Neural cell (in vitro differentiated cells): Measurements from ENCODE around the gene KIF1B. TPM values are rescaled to one million over a fixed set of nuclear protein-coding genes. Genes with fewer than 3 reads are reported as not detected.
A peak's percentile ranks its signal among the peaks of the same experiment; 100 is the strongest.

ENCODE experiments used
- H2AFZ ChIP-seq: fragments of 200-600, 300-800 bp; sonication (generic), shearing (Covaris generic); 2 replicates; pipeline ENCODE4 v1.6.0; 2014; ENCODE audit warnings: low read depth, mild to moderate bottlenecking, antibody characterized with exemption, low read length, moderate library complexity
- H3F3A ChIP-seq: fragments of 200-600 bp; shearing (Covaris generic); 2 replicates; pipeline ENCODE4 v1.6.1; 2016; ENCODE audit warnings: mild to moderate bottlenecking, moderate library complexity, mixed read lengths, antibody characterized with exemption, low read length; ENCODE audit not compliant: insufficient read depth, poor library complexity, severe bottlenecking
- H3K27ac ChIP-seq: fragments of 200-600, 300-800 bp; sonication (generic), shearing (Covaris generic); 2 replicates; pipeline ENCODE4 v1.5.1; 2014; ENCODE audit warnings: mild to moderate bottlenecking, low read length, moderate library complexity
- H3K27me3 ChIP-seq: fragments of 300-800, 200-600 bp; sonication (generic), shearing (Covaris generic); 2 replicates; pipeline ENCODE4 v1.6.0; 2014; ENCODE audit warnings: mild to moderate bottlenecking, low read depth, low read length, moderate library complexity; ENCODE audit not compliant: insufficient read depth
- H3K36me3 ChIP-seq: fragments of 300-800, 200-600 bp; sonication (generic), shearing (Covaris generic); 2 replicates; pipeline ENCODE4 v1.5.1; 2014; ENCODE audit warnings: mild to moderate bottlenecking, antibody characterized with exemption, low read length, moderate library complexity; ENCODE audit not compliant: insufficient read depth
- H3K4me2 ChIP-seq: fragments of 300-800, 200-600 bp; sonication (generic), shearing (Covaris generic); 2 replicates; pipeline ENCODE4 v1.6.0; 2014; ENCODE audit warnings: mild to moderate bottlenecking, low read length
- H3K4me3 ChIP-seq: fragments of 300-800, 200-600 bp; sonication (generic), shearing (Covaris generic); 2 replicates; pipeline ENCODE4 v1.5.1; 2014; ENCODE audit warnings: mild to moderate bottlenecking, low read length, moderate library complexity
- H3K79me2 ChIP-seq: fragments of 200-600 bp; shearing (Covaris generic); replicated peaks from 2 replicates; pipeline ENCODE4 v1.6.0; 2014; ENCODE audit warnings: mild to moderate bottlenecking, low read length, moderate library complexity; ENCODE audit not compliant: insufficient read depth
- H3K9ac ChIP-seq: fragments of 300-800, 200-600 bp; sonication (generic), shearing (Covaris generic); 2 replicates; pipeline ENCODE4 v1.6.1; 2016; ENCODE audit warnings: mild to moderate bottlenecking, low read length, mixed read lengths
- H3K9me2 ChIP-seq: fragments of 200-600 bp; shearing (Covaris generic); 2 replicates; pipeline ENCODE4 v1.6.1; 2016; ENCODE audit warnings: mild to moderate bottlenecking, low read length, mixed read lengths; ENCODE audit not compliant: insufficient read depth
- H3K9me3 ChIP-seq: fragments of 200-600, 300-800 bp; sonication (generic), shearing (Covaris generic); 2 replicates; pipeline ENCODE4 v1.6.1; 2016; ENCODE audit warnings: mild to moderate bottlenecking, mixed run types, low read length, moderate library complexity, mixed read lengths
- H4K20me1 ChIP-seq: fragments of 200-600 bp; shearing (Covaris generic); 2 replicates; pipeline ENCODE4 v1.6.1; 2016; ENCODE audit warnings: mild to moderate bottlenecking, mixed run types; ENCODE audit not compliant: insufficient read depth
- CTCF ChIP-seq: fragments of 450-650 bp; IDR thresholded peaks from 2 replicates; pipeline ENCODE4 v1.5.1; 2014; ENCODE audit warnings: antibody characterized with exemption, mild to moderate bottlenecking, moderate library complexity; ENCODE audit not compliant: poor library complexity, severe bottlenecking
- EP300 ChIP-seq: fragments of 450-650 bp; conservative IDR thresholded peaks from 2 replicates; pipeline ENCODE4 v1.6.1; 2014; ENCODE audit warnings: antibody characterized with exemption, mild to moderate bottlenecking, moderate library complexity; ENCODE audit not compliant: poor library complexity, severe bottlenecking
- EZH2 ChIP-seq: fragments of 200-600, 300-800 bp; shearing (Covaris generic), sonication (generic); IDR thresholded peaks from 2 replicates; pipeline ENCODE4 v1.6.1; 2014; ENCODE audit warnings: antibody characterized with exemption, low read length, borderline replicate concordance, mild to moderate bottlenecking; ENCODE audit not compliant: insufficient read depth, poor library complexity, severe bottlenecking
- MXI1 ChIP-seq: fragments of 450-650 bp; conservative IDR thresholded peaks from 2 replicates; pipeline ENCODE4 v1.6.1; 2014; ENCODE audit warnings: antibody characterized with exemption, mild to moderate bottlenecking; ENCODE audit not compliant: poor library complexity, severe bottlenecking
- POLR2AphosphoS5 ChIP-seq: IDR thresholded peaks from 2 replicates; pipeline ENCODE4 v1.6.1; 2012
- RAD21 ChIP-seq: fragments of 450-650 bp; conservative IDR thresholded peaks from 2 replicates; pipeline ENCODE4 v1.6.1; 2014; ENCODE audit warnings: antibody characterized with exemption, mild to moderate bottlenecking, moderate library complexity
- REST ChIP-seq: IDR thresholded peaks from 2 replicates; pipeline ENCODE4 v1.6.1; 2012; ENCODE audit warnings: borderline replicate concordance
- SMC3 ChIP-seq: fragments of 450-650 bp; conservative IDR thresholded peaks from 2 replicates; pipeline ENCODE4 v1.6.1; 2014; ENCODE audit warnings: antibody characterized with exemption, mild to moderate bottlenecking, moderate library complexity; ENCODE audit not compliant: poor library complexity
- TAF1 ChIP-seq: IDR thresholded peaks from 2 replicates; pipeline ENCODE4 v1.6.1; 2012; ENCODE audit warnings: low read depth
- polyA plus RNA-seq: library from polyadenylated mRNA; depleted of rRNA; stranded (reverse); fragments of >200 nt; gene quantifications from 2 replicates; pipeline ENCODE4 v1.2.3, GENCODE V29; 2014
- small RNA-seq, 3 experiments: library from RNA; depleted of rRNA; stranded (forward); fragments of <200 nt; gene quantifications; one replicate each; pipeline ENCODE3, GENCODE V24; 2012

KIF1B gene
- polyA plus RNA-seq, 1 donor from 2014 or later, result 76.4 TPM

- TF ChIP-seq RAD21 (peak; percentile 70), TAF1 (no peak), POLR2AphosphoS5 (peak; percentile 79), MXI1 (peak; percentile 98), EP300 (peak; percentile 72), EZH2 (no peak), CTCF (peak; percentile 99), REST (no peak), SMC3 (peak; percentile 92)
- peaks cover 5% of the 10 kb centered on the region for H3K79me2 ChIP-seq
- no peaks in the 10 kb centered on the region for H3K36me3 ChIP-seq
- no peaks in the 10 kb centered on the region for H3K9me3 ChIP-seq
- H3F3A ChIP-seq, result no peaks in the 10 kb centered on the region
- H4K20me1 ChIP-seq, result no peaks in the 10 kb centered on the region
- H3K27me3 ChIP-seq, result no peaks in the 10 kb centered on the region
- H3K9me2 ChIP-seq, result no peaks in the 10 kb centered on the region
- H3K9ac ChIP-seq, result peak within 1 kb of the TSS; percentile 91
- peak within 1 kb of the TSS; percentile 97 for H2AFZ ChIP-seq
- H3K27ac ChIP-seq, result peak within 1 kb of the TSS; percentile 86
- H3K4me2 ChIP-seq, result peak within 1 kb of the TSS; percentile 67
- peak within 1 kb of the TSS; percentile 98 for H3K4me3 ChIP-seq
Measured at GRCh38 chr1:10430216-10431069, 220.1 kb downstream of the KIF1B start, which contains the start of gene CENPS. TSS of gene CENPS (plus strand) at chr1:10430433. CDS start at chr1:10430518, 85 bp downstream.

Small RNAs within 50 kb of the gene (small RNA-seq; reads per million reads assigned to genes)
- gene MIR1273D (0 reads per million in 3 experiments), gene RNU6-37P (0 reads per million in 3 experiments), gene RNU6-828P (0.03 to 0.41 (median 0.06) reads per million in 3 experiments)

Other genes with a start within 250 kb of the KIF1B start
- gene RBP7, start 213.3 kb upstream of the KIF1B start, polyA plus RNA-seq, result 0.56 TPM in 1 of 2 replicates, not detected in the other
- 28.9 and 30.8 TPM in 2 replicates for gene UBE4B, start 177.6 kb upstream of the KIF1B start, polyA plus RNA-seq
- gene PGD, start 188.5 kb downstream of the KIF1B start, polyA plus RNA-seq, result 108 and 113 TPM in 2 replicates
- gene CENPS, start 219.9 kb downstream of the KIF1B start, polyA plus RNA-seq, result 16.5 and 27.8 TPM in 2 replicates
- gene CORT, start 239.5 kb downstream of the KIF1B start, polyA plus RNA-seq, result 0.46 and 0.81 TPM in 2 replicates